Panc1 (cell line): ENCODE results near the gene FKBP1B.
"Not testable (repeated sequence)": the region's sequence is repeated elsewhere in the genome, so short reads cannot be mapped to it uniquely, and the experiment has no call there.

Experiments used
- CTCF ChIP-seq: fragments of 450-650 bp; IDR thresholded peaks from 2 replicates; pipeline ENCODE4 v1.5.1; 2017; ENCODE audit warnings: mild to moderate bottlenecking
- POLR2AphosphoS5 ChIP-seq: IDR thresholded peaks from 2 replicates; pipeline ENCODE4 v1.6.1; 2012; ENCODE audit warnings: mild to moderate bottlenecking, low read depth, low read length, moderate library complexity
- TF ChIP-seq, protein P1 (sequence below), 2 experiments: IDR thresholded peaks; 2 replicates each; pipeline ENCODE4 v1.6.1; 2011 to 2012; ENCODE audit warnings: low read depth in 2 of 2, control low read depth in 1 of 2, low read length in 1 of 2, mild to moderate bottlenecking in 1 of 2, moderate library complexity in 1 of 2; ENCODE audit not compliant: insufficient read depth in 1 of 2

DNA sequence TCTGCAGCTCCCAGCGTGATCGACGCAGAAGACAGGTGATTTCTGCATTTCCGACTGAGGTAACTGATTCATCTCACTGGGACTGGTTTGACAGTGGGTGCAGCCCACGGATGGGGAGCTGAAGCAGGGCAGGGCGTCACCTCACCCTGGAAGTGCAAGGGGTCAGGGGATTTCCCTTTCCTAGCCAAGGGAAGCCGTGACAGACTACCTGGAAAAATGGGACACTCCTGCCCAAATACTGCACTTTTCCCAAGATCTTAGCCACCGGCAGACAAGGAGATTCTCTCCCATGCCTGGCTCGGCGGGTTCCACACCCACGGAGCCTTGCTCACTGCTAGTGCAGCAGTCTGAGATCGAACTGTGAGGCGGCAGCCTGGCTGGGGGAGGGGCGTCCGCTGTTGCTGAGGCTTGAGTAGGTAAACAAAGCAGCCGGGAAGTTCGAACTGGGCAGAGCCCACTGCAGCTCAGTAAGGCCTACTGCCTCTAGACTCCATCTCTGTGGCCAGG, 45.7 kb downstream of the FKBP1B start:
- not testable (repeated sequence) for TF ChIP-seq CTCF, POLR2AphosphoS5
- TF ChIP-seq, protein P1, sequence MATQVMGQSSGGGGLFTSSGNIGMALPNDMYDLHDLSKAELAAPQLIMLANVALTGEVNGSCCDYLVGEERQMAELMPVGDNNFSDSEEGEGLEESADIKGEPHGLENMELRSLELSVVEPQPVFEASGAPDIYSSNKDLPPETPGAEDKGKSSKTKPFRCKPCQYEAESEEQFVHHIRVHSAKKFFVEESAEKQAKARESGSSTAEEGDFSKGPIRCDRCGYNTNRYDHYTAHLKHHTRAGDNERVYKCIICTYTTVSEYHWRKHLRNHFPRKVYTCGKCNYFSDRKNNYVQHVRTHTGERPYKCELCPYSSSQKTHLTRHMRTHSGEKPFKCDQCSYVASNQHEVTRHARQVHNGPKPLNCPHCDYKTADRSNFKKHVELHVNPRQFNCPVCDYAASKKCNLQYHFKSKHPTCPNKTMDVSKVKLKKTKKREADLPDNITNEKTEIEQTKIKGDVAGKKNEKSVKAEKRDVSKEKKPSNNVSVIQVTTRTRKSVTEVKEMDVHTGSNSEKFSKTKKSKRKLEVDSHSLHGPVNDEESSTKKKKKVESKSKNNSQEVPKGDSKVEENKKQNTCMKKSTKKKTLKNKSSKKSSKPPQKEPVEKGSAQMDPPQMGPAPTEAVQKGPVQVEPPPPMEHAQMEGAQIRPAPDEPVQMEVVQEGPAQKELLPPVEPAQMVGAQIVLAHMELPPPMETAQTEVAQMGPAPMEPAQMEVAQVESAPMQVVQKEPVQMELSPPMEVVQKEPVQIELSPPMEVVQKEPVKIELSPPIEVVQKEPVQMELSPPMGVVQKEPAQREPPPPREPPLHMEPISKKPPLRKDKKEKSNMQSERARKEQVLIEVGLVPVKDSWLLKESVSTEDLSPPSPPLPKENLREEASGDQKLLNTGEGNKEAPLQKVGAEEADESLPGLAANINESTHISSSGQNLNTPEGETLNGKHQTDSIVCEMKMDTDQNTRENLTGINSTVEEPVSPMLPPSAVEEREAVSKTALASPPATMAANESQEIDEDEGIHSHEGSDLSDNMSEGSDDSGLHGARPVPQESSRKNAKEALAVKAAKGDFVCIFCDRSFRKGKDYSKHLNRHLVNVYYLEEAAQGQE (IDR thresholded peaks at IDR 0.05; ENCODE audit: insufficient read depth in 1 of 2, low read depth in 2 of 2, low read length in 1 of 2): not testable (repeated sequence)
